ENCODE measurements around the gene IL17RE. TPM values are rescaled to one million over a fixed set of nuclear protein-coding genes. Genes with fewer than 3 reads are reported as not detected.
A peak's percentile ranks its signal among the peaks of the same experiment; 100 is the strongest.

Gene IL17RE
- total and polyA plus RNA-seq, 12 donors: 0.22 to 4.3 (median 1.5) TPM

DNA sequence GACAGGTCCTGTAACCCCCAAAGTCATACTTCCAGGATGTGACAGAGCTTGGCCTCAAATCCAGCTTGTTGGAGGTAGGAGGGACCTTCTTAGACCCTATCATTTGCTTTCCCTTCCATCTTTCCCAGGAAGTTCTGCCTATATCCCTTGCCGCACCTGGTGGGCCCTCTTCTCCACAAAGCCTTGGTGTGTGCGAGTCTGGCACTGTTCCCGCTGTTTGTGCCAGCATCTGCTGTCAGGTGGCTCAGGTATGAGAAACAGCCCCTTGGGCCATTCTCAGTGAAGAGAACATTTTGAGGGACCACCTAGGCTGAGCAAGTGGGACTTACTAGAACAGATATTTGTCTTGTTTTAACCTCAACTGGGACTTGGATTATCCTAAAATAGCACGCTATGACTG, 1.3 kb downstream of the IL17RE start:
- intact Hi-C loops (cut with DNase I): no loop called here
- H3K4me3 ChIP-seq: no peak overlapping the region
- no peak for DNase-seq
- H3K4me1 ChIP-seq (replicated peaks in 1 of 2): no peaks in the 10 kb centered on the region
- no peaks in the 10 kb centered on the region for H3K9me3 ChIP-seq (replicated peaks in 1 of 3)
- no peak for TF ChIP-seq POLR2A (IDR thresholded peaks at IDR 0.05)
- no peaks in the 10 kb centered on the region for H3K36me3 ChIP-seq (replicated peaks in 1 of 2)
- no peak overlapping the region for H3K27ac ChIP-seq
- 92 to 97% (median 95%) methylated on average over 4 of the region's 4 CpGs for WGBS, 4 donors
- no peaks in the 10 kb centered on the region for H3K27me3 ChIP-seq

- no peak overlapping the region for H3K27ac ChIP-seq
- no peak for DNase-seq
- H3K36me3 ChIP-seq (replicated peaks in 1 of 2): no peaks in the 10 kb centered on the region
- no peaks in the 10 kb centered on the region for H3K9me3 ChIP-seq (replicated peaks in 1 of 3)
- no peaks in the 10 kb centered on the region for H3K4me1 ChIP-seq (replicated peaks in 1 of 2)
- intact Hi-C loops (cut with DNase I): no loop called here
- H3K4me3 ChIP-seq: no peak overlapping the region
- TF ChIP-seq POLR2A (IDR thresholded peaks at IDR 0.05): no peak
- TF ChIP-seq CTCF (IDR thresholded peaks at IDR 0.05): no peak
- H3K27me3 ChIP-seq: no peaks in the 10 kb centered on the region
- WGBS, 4 donors: 88 to 96% (median 94%) methylated on average over 4 to 5 of the region's 5 CpGs
Observed at GRCh38 chr3:9906480-9906879, 3.8 kb downstream of the IL17RE start.

DNA sequence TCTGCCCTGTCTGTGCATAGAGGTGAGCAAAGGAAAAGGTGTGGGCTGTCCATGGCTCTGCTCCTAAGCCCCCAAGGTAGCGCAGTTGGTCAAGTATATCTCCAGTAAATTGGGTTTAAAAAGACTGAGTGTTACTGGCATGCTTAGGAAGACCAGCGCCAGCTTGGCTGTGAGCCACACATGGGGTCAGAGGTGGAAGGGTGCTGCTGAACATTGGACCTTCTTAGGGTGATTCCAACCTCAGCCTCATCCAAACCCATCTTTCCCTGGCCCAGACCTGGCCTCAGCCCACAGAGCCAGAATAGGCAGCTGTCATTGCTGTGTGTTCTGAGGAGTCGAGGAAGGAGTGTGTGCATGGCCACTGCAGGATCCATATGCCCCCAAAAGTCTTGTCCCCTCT, 5.6 kb downstream of the IL17RE start:
- no peaks in the 10 kb centered on the region for H3K27me3 ChIP-seq
- H3K9me3 ChIP-seq (replicated peaks in 1 of 3): no peaks in the 10 kb centered on the region
- no peak overlapping the region for H3K4me3 ChIP-seq
- H3K36me3 ChIP-seq (replicated peaks in 1 of 2): no peaks in the 10 kb centered on the region
- H3K27ac ChIP-seq: no peak overlapping the region
- H3K4me1 ChIP-seq (replicated peaks in 1 of 2): peaks cover 0 to 12% of the 10 kb centered on the region in 2 donors
- WGBS, 4 donors: 79 to 100% (median 97%) methylated on average over 2 to 3 of the region's 3 CpGs
- no peak for TF ChIP-seq POLR2A (IDR thresholded peaks at IDR 0.05)
- TF ChIP-seq CTCF (IDR thresholded peaks at IDR 0.05): no peak
- intact Hi-C loops (cut with DNase I): no loop called here
- DNase-seq: no peak

GRCh38 chr3:9909221-9910013, 6.8 kb downstream of the IL17RE start:
- Histone ChIP-seq H3K27me3 (no peaks in the 10 kb centered on the region), H3K4me3 (no peak overlapping the region), H3K27ac (no peak overlapping the region), H3K9me3 (replicated peaks in 1 of 3) (no peaks in the 10 kb centered on the region), H3K4me1 (replicated peaks in 1 of 2) (peaks cover under 1 to 23% of the 10 kb centered on the region in 2 donors), H3K36me3 (replicated peaks in 1 of 2) (no peaks in the 10 kb centered on the region)
- intact Hi-C loops (cut with DNase I): no loop called here
- TF ChIP-seq CTCF (IDR thresholded peaks at IDR 0.05): no peak
- no peak for TF ChIP-seq POLR2A (IDR thresholded peaks at IDR 0.05)
- WGBS, 4 donors: 87 to 97% (median 92%) methylated on average over 7 of the region's 7 CpGs
- no peak for DNase-seq

- intact Hi-C loops (cut with DNase I): no loop called here
- no peak overlapping the region for H3K4me3 ChIP-seq
- H3K27me3 ChIP-seq: no peaks in the 10 kb centered on the region
- H3K27ac ChIP-seq: peak overlapping the region in 1 of 5 donors; percentile 65
- DNase-seq: no peak
- H3K9me3 ChIP-seq (replicated peaks in 1 of 3): no peaks in the 10 kb centered on the region
- peaks cover 20 to 42% of the 10 kb centered on the region in 2 donors for H3K4me1 ChIP-seq (replicated peaks in 1 of 2)
- TF ChIP-seq CTCF (IDR thresholded peaks at IDR 0.05) (no peak), POLR2A (IDR thresholded peaks at IDR 0.05) (no peak)
- no peaks in the 10 kb centered on the region for H3K36me3 ChIP-seq (replicated peaks in 1 of 2)
- whole genome bisulfite sequencing, 4 donors: 83 to 96% (median 90%) methylated on average over 8 of the region's 8 CpGs
Observed at GRCh38 chr3:9911863-9912262, 9.2 kb downstream of the IL17RE start.
